Mucosa of descending colon (tissue), 3 donors: ENCODE measurements around the gene BTBD2. TPM values are rescaled to one million over a fixed set of nuclear protein-coding genes. Genes with fewer than 3 reads are reported as not detected.

Source experiments
- ATAC-seq: fragments of 200-7000 bp; cut with Tn5 transposase; one replicate; pipeline ENCODE4 v1.9.1; 2020; ENCODE audit warnings: mild to moderate bottlenecking, moderate library complexity
- DNase-seq, 3 donors: peaks; one replicate each; pipeline ENCODE4 v3.0.0-alpha.2; 2020
- H3K36me3 ChIP-seq: fragments of 200-600 bp; one replicate; pipeline ENCODE4 v1.8.0; 2021; ENCODE audit warnings: low read depth, mild to moderate bottlenecking
- H3K4me1 ChIP-seq: fragments of 200-600 bp; one replicate; pipeline ENCODE4 v1.8.0; 2021; ENCODE audit warnings: low read depth, mild to moderate bottlenecking
- H3K4me3 ChIP-seq: fragments of 200-600 bp; one replicate; pipeline ENCODE4 v1.8.0; 2021; ENCODE audit warnings: mild to moderate bottlenecking
- H3K9me3 ChIP-seq: fragments of 200-600 bp; one replicate; pipeline ENCODE4 v1.8.0; 2021; ENCODE audit warnings: mild to moderate bottlenecking
- CTCF ChIP-seq: fragments of 200-600 bp; IDR thresholded peaks from one replicate; pipeline ENCODE4 v1.8.0; 2022; ENCODE audit warnings: antibody characterized with exemption, mild to moderate bottlenecking
- intact Hi-C, 2 donors: fragments of 100-400 bp; cut with DNase I in 1 of 2; cut with micrococcal nuclease in 1 of 2; formaldehyde crosslinking; loops; one replicate each; pipeline versions ENCODE4 v1.11.0 to v1.11.1; 2022; cut with DNase I, micrococcal nuclease
- total RNA-seq, 3 donors: library from RNA; stranded (reverse); fragmentation: NEBNext Ultra II Directional in 2 of 3; extraction: Animal tissue kit (Norgen Biotek cat#: 25700) in 2 of 3; gene quantifications; one replicate each; pipeline versions ENCODE4 v1.2.1 to v1.2.4, GENCODE V29; 2021 to 2023
- donor health status: DM: no; HTN: no; CAD: no; lungs with moderate emphysema.
- donor health status: DM: no; HTN: no; CAD: no.
- donor health status: DM: no; HTN: yes; CAD: no.

BTBD2 gene
- total RNA-seq, 3 donors from 2014 or later, result 66.0 to 82.3 (median 71.5) TPM

- Histone ChIP-seq H3K9me3 (no peaks in the 10 kb centered on the region), H3K4me3 (no peak overlapping the region), H3K36me3 (peaks cover 3% of the 10 kb centered on the region), H3K4me1 (peaks cover 71% of the 10 kb centered on the region)
- no peak for TF ChIP-seq CTCF
- intact Hi-C loops, result no loop called here
- no peak for ATAC-seq
- DNase-seq, result peak in 1 of 3 donors; percentile 41
These were observed 30.1 kb upstream of the BTBD2 start for GRCh38 chr19:2045501-2046045.

- intact Hi-C loops, result no loop called here
- no peaks in the 10 kb centered on the region for H3K9me3 ChIP-seq
- peaks cover 10% of the 10 kb centered on the region for H3K36me3 ChIP-seq
- no peak overlapping the region for H3K4me3 ChIP-seq
- H3K4me1 ChIP-seq, result peaks cover 74% of the 10 kb centered on the region
- ATAC-seq (no peak), DNase-seq (peak in 2 of 3 donors; percentile 28 to 56)
- TF ChIP-seq CTCF, result no peak
These were observed 29.4 kb upstream of the BTBD2 start for GRCh38 chr19:2044709-2045500.

GRCh38 chr19:2043961-2044708 lies 28.6 kb upstream of the BTBD2 start:
- Histone ChIP-seq H3K9me3 (no peaks in the 10 kb centered on the region), H3K36me3 (peaks cover 10% of the 10 kb centered on the region), H3K4me3 (no peak overlapping the region), H3K4me1 (peaks cover 69% of the 10 kb centered on the region)
- DNase-seq, result peak in 2 of 3 donors; percentile 44 to 67
- intact Hi-C loops, result no loop called here
- ATAC-seq, result no peak
- TF ChIP-seq CTCF, result no peak

- H3K36me3 ChIP-seq, result peaks cover 10% of the 10 kb centered on the region
- intact Hi-C loops, result no loop called here
- no peaks in the 10 kb centered on the region for H3K9me3 ChIP-seq
- no peak for ATAC-seq
- no peak overlapping the region for H3K4me3 ChIP-seq
- H3K4me1 ChIP-seq, result peaks cover 60% of the 10 kb centered on the region
- DNase-seq, result peak in 2 of 3 donors; percentile 37 to 62
- TF ChIP-seq CTCF, result no peak
These were observed 27.7 kb upstream of the BTBD2 start for GRCh38 chr19:2043251-2043641.

- no peak for TF ChIP-seq CTCF
- Histone ChIP-seq H3K4me3 (peak overlapping the region; percentile 5), H3K4me1 (peaks cover 54% of the 10 kb centered on the region), H3K36me3 (peaks cover 10% of the 10 kb centered on the region), H3K9me3 (no peaks in the 10 kb centered on the region)
- intact Hi-C loops, result no loop called here
- ATAC-seq, result peak; percentile 20
- DNase-seq, result peak; percentile 61 to 80 (median 72)
These were observed 27.2 kb upstream of the BTBD2 start for GRCh38 chr19:2042485-2043250.
